T-helper 17 cell (primary cell): ENCODE results near the gene PISD. TPM values are rescaled to one million over a fixed set of nuclear protein-coding genes. Genes with fewer than 3 reads are reported as not detected.
A peak's percentile ranks its signal among the peaks of the same experiment; 100 is the strongest.

ENCODE experiments used
- ATAC-seq: fragments of 150-1000 bp; cut with Tn5 transposase; 2 replicates; pipeline ENCODE4 v1.10.0; 2021; ENCODE audit warnings: mild to moderate bottlenecking, moderate library complexity
- DNase-seq, 3 donors: peaks; one replicate each; pipeline versions ENCODE4 v3.0.0 to v3.0.0-alpha.2; 2020 to 2021
- H3K9me3 ChIP-seq: one replicate; pipeline ENCODE4 v1.7.0; 2013; ENCODE audit warnings: low read length, mild to moderate bottlenecking; ENCODE audit not compliant: control insufficient read depth, poor library complexity, severe bottlenecking
- H3K27ac Mint-ChIP-seq: one replicate; pipeline ENCODE4 v1.8.0; 2022; ENCODE audit warnings: mild to moderate bottlenecking, moderate library complexity, mixed read lengths
- H3K27me3 Mint-ChIP-seq: one replicate; pipeline ENCODE4 v1.8.0; 2022; ENCODE audit warnings: mixed read lengths
- H3K36me3 Mint-ChIP-seq: one replicate; pipeline ENCODE4 v1.8.0; 2022; ENCODE audit warnings: low read depth, mixed read lengths
- H3K4me1 Mint-ChIP-seq: one replicate; pipeline ENCODE4 v1.8.0; 2022; ENCODE audit warnings: mild to moderate bottlenecking, mixed read lengths
- H3K4me3 Mint-ChIP-seq: one replicate; pipeline ENCODE4 v1.8.0; 2022; ENCODE audit warnings: mild to moderate bottlenecking, moderate library complexity, mixed read lengths
- total RNA-seq, 4 donors: library from RNA in 2 of 4; stranded (reverse) in 2 of 4; gene quantifications; one replicate each; pipeline ENCODE4 v1.2.3 and lab custom pipeline; 2022 to 2026

PISD gene
- total RNA-seq, 2 donors from 2014 or later = 37.6 to 38.3 TPM

DNA sequence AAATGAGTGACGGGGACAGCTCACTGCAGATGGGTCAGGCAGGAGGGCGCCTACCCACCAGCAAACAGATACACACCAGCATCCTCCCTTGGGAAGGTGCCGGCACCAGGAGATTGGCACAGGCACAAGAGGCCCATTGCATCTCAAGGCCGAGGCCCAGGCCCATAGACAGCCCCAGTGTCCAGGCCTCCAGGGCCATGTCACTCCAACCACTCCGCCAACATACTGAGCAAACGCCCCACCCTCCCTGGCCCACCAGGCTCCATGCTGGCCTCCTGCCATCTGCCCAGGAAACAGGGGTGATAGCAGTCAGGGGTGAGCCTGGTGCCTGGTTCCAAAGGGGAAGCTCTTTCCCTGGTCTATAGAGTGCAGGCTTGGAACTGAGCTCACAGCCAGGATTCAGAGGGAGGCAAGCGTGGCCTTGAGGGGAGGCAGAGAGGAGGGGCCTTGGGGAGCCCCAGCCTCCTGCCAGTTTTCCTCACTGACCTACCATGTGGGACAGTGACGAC lies 34.7 kb downstream of the PISD start:
- no peak for ATAC-seq
- Mint-ChIP-seq H3K27ac (peak overlapping the region; percentile 78), H3K36me3 (no peaks in the 10 kb centered on the region), H3K4me3 (no peak overlapping the region), H3K27me3 (no peaks in the 10 kb centered on the region), H3K4me1 (peaks cover 30% of the 10 kb centered on the region)
- DNase-seq = no peak
- no peaks in the 10 kb centered on the region for H3K9me3 ChIP-seq

DNA sequence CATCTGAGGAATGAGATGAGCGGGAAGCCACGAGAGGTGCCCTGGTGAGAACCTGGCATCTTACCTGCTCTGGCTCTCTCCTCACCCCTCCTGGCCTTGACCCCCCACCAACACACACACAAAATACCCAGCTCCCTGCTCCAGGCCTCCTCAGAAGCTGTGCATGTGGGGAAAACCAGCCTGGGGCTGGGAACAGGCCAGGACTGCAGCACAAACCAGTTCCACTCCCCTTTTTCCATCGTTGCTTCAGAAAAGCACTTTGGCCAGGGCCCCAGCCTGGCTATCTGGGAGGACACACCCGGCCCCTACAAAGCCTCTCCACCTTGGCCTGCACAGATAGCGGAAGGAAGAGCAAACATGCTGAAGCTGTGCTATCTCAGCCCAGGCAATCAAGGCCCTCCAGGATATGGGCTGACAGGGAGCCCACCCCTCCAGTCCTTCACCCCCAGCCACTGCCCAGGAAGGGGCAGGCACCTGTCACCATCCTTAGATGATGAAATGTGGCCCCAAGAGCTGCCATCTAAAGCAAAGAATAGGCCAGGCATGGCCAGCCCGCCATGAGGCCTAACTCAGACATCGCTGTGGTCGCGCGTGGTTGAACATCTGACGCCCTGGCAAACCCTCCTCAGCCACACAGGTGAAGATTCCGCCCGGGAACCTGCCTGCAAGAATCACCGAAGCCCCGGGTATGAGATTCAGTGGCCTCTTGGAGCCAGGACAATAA lies 35.4 kb downstream of the PISD start:
- no peaks in the 10 kb centered on the region for H3K9me3 ChIP-seq
- Mint-ChIP-seq H3K36me3 (no peaks in the 10 kb centered on the region), H3K27ac (peak overlapping the region; percentile 78), H3K4me3 (no peak overlapping the region), H3K27me3 (no peaks in the 10 kb centered on the region), H3K4me1 (peaks cover 34% of the 10 kb centered on the region)
- ATAC-seq = no peak
- DNase-seq = no peak

DNA sequence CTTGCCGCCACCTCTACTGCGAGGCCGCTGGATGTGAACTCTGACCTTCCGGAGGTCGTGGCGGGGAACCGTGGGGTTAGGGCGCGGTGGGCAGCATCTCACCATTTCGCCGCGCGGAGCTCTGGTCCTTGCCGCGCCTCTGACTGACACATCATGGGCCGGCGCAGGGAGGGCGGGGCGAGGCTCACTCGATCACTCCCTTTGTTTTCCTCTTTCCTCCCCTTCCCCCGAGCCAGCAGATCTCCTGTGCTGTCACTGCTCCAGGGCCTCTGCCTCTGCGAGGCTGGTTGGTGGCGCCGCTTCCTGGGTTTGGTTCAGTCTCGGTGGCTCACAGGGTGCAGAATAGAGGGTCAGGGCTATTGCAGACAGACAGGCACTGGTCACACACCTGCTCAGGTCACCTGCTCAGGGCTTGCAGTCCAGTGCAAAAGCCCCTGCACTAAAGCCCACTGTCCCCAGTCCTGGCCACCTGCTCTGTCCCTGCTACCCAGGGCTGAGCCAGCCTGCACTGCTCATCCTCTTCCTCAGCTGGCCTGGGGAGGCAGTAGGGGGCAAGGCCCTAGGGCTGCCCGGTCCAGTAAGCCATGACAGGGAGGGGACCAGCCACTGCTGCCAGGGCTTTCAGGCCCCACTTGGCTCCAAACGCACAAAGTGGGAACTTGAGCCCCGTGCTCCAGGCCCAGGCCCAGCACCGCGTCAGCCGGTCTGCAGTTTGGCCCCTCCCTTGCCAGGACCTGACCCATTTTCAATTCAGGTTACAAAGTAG lies 36.2 kb downstream of the PISD start:
- Mint-ChIP-seq H3K4me3 (peak overlapping the region; percentile 41), H3K27ac (peak overlapping the region; percentile 78), H3K36me3 (no peaks in the 10 kb centered on the region), H3K27me3 (no peaks in the 10 kb centered on the region), H3K4me1 (peaks cover 29% of the 10 kb centered on the region)
- no peaks in the 10 kb centered on the region for H3K9me3 ChIP-seq
- DNase-seq (no peak), ATAC-seq (no peak)

DNA sequence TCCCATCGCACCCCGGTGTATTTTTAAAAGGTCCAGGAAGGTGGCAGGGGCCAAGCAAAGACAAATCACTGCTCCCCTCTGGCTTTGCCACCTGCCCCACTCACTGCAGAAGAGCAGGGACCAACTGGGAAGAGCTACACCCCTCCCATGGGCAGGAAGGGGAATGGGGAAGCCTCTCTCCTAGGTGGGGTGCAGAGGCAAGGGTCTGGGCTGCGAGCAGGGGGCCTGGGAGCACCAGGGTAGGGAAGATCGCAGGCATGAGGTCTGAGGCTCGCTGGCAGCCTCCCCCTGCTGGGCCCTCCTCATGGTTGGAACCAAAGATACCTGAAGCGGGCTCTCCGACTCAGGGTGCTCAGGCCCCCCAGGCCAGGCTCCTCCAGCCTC lies 36.8 kb downstream of the PISD start:
- H3K9me3 ChIP-seq = no peaks in the 10 kb centered on the region
- Mint-ChIP-seq H3K36me3 (no peaks in the 10 kb centered on the region), H3K4me3 (no peak overlapping the region), H3K4me1 (peaks cover 26% of the 10 kb centered on the region), H3K27me3 (no peaks in the 10 kb centered on the region), H3K27ac (peak overlapping the region; percentile 78)
- no peak for DNase-seq
- no peak for ATAC-seq

DNA sequence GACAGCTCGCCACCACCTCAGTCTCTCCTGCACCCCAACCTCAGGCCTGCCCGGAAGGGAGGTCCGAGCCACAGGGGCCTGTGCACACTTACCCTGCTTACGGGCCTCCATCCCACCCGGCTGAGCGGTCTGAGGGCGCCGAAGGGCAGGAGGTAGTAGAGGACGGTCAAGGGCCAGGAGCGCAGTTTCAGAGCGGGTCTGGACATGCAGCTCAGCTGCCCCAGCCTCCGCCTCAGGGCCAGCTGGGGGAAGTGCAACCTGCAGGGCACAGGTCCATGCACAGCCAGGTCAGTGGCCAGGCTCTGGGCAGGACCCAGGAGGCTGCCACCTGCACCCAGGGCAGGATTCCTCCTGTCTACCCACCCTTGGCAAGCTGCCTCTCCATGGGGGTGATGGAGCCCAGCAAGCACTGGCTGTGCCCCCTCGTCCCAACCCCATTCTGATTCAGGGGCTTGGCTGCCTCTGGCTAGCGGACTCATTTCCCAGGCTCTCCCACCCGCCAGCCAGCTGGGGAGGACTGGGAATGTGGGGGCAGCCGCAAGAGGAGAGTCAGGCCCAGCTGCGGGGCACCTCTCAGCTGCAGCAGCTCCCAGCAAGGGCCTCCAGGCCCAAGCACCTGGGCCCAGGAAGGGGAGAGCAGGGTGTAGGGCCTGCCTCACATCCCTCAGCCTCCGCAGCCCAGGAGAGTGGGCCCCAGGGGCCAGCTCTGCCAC lies 38.3 kb downstream of the PISD start:
- no peak overlapping the region for H3K4me3 Mint-ChIP-seq
- H3K27me3 Mint-ChIP-seq = no peaks in the 10 kb centered on the region
- no peak for DNase-seq
- no peaks in the 10 kb centered on the region for H3K9me3 ChIP-seq
- no peaks in the 10 kb centered on the region for H3K36me3 Mint-ChIP-seq
- no peak for ATAC-seq
- H3K27ac Mint-ChIP-seq = no peak overlapping the region
- H3K4me1 Mint-ChIP-seq = peaks cover 17% of the 10 kb centered on the region

DNA sequence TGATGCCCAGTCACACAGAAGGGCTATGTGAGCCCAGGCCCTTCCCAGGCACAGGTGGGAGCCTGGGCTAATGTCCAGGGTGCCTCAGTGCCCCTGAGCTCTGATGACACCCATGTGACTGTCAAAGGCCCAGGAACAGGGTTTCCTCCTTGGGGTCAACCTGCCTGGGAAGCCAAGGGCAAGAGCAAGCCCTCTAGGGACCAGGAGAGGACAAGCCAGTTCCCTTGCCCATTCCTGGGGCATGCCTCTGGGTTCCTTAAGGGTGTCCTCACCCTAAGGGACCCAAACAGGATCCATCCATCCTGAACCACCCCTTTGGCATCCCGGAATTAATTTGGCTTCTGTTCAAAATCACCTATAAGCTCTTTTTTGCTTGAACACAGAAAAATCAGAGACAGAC lies 39.0 kb downstream of the PISD start:
- Mint-ChIP-seq H3K4me1 (peaks cover 12% of the 10 kb centered on the region), H3K27me3 (no peaks in the 10 kb centered on the region), H3K4me3 (no peak overlapping the region), H3K36me3 (no peaks in the 10 kb centered on the region), H3K27ac (peak overlapping the region; percentile 39)
- no peak for DNase-seq
- H3K9me3 ChIP-seq = no peaks in the 10 kb centered on the region
- no peak for ATAC-seq

DNA sequence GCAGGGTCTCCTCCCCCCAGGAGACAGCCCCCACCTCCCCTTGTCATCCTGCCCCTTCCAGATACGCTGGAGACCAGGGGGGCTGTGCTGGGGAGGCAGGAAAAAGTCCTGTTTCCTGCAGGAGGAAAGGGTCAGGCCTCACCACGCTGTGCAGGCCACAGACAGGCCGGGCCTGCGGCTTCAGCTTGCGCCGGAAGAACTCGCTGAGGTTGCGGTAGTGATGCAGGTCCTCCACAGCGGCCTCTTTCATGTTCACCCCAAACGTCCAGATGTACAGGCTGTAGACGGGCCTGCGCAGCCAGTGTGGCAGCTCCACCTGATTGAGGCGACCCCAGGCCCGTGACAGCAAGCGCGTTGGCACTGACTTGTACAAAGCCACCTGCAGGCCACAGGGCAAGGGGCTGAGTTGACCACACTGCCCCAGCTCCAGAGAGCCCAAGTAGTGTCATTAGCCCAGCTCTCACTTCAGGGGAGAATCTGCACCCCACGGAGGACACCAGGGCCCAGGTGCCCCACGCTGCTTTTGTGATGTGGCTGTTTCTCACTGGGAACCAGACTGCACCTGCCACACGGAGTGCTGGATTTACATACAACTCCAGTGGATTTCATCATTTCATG lies 40.4 kb downstream of the PISD start:
- no peaks in the 10 kb centered on the region for H3K9me3 ChIP-seq
- H3K36me3 Mint-ChIP-seq = no peaks in the 10 kb centered on the region
- no peak overlapping the region for H3K4me3 Mint-ChIP-seq
- DNase-seq (no peak), ATAC-seq (no peak)
- peaks cover 11% of the 10 kb centered on the region for H3K4me1 Mint-ChIP-seq
- H3K27me3 Mint-ChIP-seq = no peaks in the 10 kb centered on the region
- peak overlapping the region; percentile 39 for H3K27ac Mint-ChIP-seq

DNA sequence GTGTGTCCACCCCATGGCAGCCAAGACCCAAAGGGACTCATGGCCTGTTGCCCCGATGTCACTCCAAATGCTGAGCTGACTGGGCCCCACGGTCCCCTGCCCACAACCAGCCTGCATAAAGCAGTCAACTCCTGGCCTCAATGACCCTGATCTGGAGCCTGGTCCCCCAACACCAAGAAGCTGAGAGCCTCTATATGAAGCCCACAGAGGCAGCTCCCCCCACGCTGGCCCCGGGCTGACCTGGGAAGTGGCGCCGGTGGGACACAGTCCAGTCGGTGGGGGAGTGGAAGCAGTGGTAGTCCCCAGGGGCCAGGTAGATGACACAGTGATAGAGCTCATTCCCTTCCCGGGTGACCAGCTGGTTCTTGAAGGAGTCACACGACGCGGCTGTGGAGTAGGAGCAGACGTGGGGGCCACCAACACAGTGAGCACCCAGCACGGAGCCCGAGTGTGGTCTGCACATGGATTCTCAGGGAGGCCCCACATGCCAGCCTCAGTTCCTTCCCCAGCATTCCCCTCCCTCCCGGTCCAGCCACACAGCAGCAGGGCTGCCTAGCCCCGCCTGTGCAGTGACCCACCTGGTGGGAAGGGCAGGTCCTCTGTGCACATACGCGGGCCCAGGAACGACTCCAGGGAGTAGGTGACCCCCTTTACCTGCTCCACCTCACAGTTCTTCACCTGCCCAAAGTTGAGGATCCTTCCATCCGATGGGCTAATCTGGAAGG lies 41.1 kb downstream of the PISD start:
- Mint-ChIP-seq H3K4me1 (peaks cover 14% of the 10 kb centered on the region), H3K27ac (no peak overlapping the region), H3K36me3 (no peaks in the 10 kb centered on the region), H3K27me3 (no peaks in the 10 kb centered on the region), H3K4me3 (no peak overlapping the region)
- ATAC-seq (no peak), DNase-seq (no peak)
- H3K9me3 ChIP-seq = no peaks in the 10 kb centered on the region

DNA sequence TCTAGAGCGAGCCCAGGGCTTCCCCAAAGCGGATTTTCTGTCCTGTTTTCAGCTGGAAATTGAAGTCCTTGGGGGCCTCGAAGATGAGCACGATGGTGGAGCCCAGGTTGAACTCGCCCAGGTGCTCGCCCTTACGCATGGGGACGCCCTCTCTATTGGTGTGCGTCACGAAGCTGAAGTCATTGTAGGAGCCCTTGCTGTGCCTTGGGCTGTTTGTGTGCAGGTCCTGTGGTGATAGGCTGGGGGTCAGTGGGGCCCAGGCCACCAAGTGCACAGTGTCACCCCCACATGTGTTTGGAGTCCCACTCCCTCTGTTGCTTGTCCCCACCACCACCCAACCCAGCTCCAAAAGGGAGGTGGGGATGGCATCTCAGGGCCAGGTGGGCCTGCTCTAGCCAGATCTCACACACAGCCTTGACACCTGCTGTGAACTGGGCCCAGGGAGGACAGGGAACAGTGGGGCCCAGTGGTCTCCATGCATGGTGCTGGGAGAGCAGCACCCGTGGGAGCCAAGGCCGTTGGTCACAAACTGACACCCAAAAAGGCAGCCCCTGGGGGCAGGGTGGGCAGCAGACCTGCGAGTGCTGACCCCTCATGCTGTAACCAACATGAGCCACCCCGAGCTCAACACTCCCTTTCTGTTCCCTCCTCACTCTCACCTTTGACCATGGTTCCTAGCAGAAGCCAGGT lies 42.3 kb downstream of the PISD start:
- H3K36me3 Mint-ChIP-seq = no peaks in the 10 kb centered on the region
- peaks cover 20% of the 10 kb centered on the region for H3K4me1 Mint-ChIP-seq

DNA sequence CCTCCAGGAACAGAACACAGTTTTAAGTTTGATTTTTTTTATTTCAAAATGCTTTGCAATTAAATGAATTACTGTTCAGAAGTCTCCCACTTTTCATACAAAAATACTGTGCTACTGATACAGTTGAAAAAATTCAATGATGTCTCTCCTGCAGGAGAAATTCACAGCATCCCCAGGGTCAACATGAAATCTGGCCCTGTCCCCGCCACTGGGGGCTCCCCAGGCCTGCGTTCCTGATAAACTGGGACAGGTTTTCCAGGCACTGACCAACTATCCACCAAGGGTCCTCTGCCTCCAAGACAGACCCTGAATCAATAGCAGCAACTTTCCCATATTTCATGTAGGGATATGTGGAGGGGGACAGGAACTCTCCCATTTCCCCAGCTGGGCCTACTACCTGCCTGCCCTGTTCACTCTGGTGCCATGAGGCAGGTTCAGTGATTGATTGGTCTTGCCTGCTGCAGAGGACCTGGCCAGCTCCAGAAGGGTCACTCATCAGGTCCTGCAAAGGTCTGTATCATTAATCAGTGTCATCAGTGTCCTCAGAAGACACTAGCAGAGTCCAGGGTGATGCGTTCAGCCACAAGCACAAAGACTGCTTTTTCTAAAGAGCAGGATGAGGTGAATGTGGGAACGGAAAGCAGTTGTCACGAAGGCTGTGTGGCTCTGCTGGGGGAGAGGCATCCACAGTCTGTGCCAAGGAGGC lies 43.4 kb downstream of the PISD start:
- Mint-ChIP-seq H3K27me3 (no peaks in the 10 kb centered on the region), H3K4me3 (no peak overlapping the region), H3K36me3 (peaks cover 2% of the 10 kb centered on the region), H3K4me1 (peaks cover 25% of the 10 kb centered on the region), H3K27ac (no peak overlapping the region)
- no peaks in the 10 kb centered on the region for H3K9me3 ChIP-seq
- ATAC-seq (no peak), DNase-seq (no peak)

More for the DNA sequence above, 42.3 kb downstream of the PISD start:
- ATAC-seq (no peak), DNase-seq (no peak)
- Mint-ChIP-seq H3K4me3 (peak overlapping the region; percentile 45), H3K27ac (peak overlapping the region; percentile 21), H3K27me3 (no peaks in the 10 kb centered on the region)
- H3K9me3 ChIP-seq = no peaks in the 10 kb centered on the region

DNA sequence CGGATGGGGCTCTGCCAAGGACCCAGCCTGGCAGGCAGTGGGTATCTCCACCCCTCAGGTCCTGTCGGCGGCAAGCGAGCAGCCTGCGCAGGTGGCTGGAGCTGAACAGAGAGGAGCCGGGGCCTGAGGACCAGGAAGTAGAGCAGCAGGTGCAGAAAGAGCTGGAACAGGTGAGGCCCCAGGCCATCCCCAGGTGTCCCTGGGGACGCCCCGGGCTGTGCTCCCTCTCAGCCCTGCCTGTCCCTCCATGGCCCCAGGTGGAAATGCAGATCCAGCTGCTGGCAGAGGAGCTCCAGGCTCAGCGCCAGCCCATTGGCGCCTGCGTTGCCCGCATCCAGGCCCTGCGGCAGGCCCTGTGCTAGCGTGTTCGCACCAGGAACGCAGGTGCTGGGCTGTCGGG lies 44.0 kb downstream of the PISD start:
- no peak overlapping the region for H3K27ac Mint-ChIP-seq
- DNase-seq (no peak), ATAC-seq (no peak)
- H3K36me3 Mint-ChIP-seq = peaks cover 2% of the 10 kb centered on the region
- no peaks in the 10 kb centered on the region for H3K27me3 Mint-ChIP-seq
- no peaks in the 10 kb centered on the region for H3K9me3 ChIP-seq
- H3K4me3 Mint-ChIP-seq = no peak overlapping the region
- peaks cover 25% of the 10 kb centered on the region for H3K4me1 Mint-ChIP-seq
